K562 (cell line): ENCODE measurements around the gene TREH. TPM values are rescaled to one million over a fixed set of nuclear protein-coding genes. Genes with fewer than 3 reads are reported as not detected.

ENCODE experiments used
- ATAC-seq: fragments of 200-7000 bp; cut with Tn5 transposase; 3 replicates; pipeline ENCODE4 v1.9.1; 2020; ENCODE audit warnings: moderate library complexity
- Bru-seq: library from RNA; stranded (reverse); fragments of 400-500 nt; gene quantifications from one replicate; lab custom pipeline; 2021; lab: Mats Ljungman, UMichigan
- BruChase-seq, 2 experiments: library from RNA; stranded (reverse); fragments of 400-500 nt; gene quantifications; one replicate each; lab custom pipeline; 2021; lab: Mats Ljungman, UMichigan
- BruUV-seq: library from RNA; stranded (reverse); fragments of 400-500 nt; replicated peaks from 2 replicates; lab custom pipeline; 2021; lab: Mats Ljungman, UMichigan
- CTCF ChIA-PET: fragments of 300-600 bp; formaldehyde crosslinking; extraction: SDS; loops from one replicate; lab custom pipeline; 2021; ENCODE audit warnings: low intra/inter-chr PET ratio; lab: Yijun Ruan, JAX
- POLR2A ChIA-PET: fragments of 300-600, 350-650 bp; sonication (Branson Sonifier 250); formaldehyde crosslinking; extraction: SDS; loops from one replicate; lab custom pipeline; 2021; ENCODE audit warnings: antibody characterized with exemption, inconsistent platforms; lab: Yijun Ruan, JAX
- DNase-seq, 4 experiments: peaks; one replicate each; pipeline versions ENCODE4 v3.0.0 to v3.0.0-alpha.2; 2011 to 2018; ENCODE audit warnings: low spot score in 3 of 4, mixed read lengths in 3 of 4; ENCODE audit errors: extremely low read depth in 1 of 4
- FAIRE-seq: peaks from 2 replicates; lab custom pipeline; 2011; peaks lifted over from hg19 to GRCh38; lab: Jason Lieb, UNC
- H2AFZ ChIP-seq: 2 replicates; pipeline ENCODE4 v1.6.0; 2011; ENCODE audit warnings: low read depth, low read length, control low read depth, inconsistent platforms
- H3K27ac ChIP-seq: fragments of 200-600 bp; 3 replicates; pipeline ENCODE4 v1.8.0; 2011; ENCODE audit warnings: low read depth, mild to moderate bottlenecking, control low read depth, inconsistent platforms, low read length, moderate library complexity, mixed read lengths; ENCODE audit errors: extremely low read depth
- H3K27me3 ChIP-seq, 2 experiments: fragments of 300-600 bp in 1 of 2; 2 replicates in 1 of 2; 3 replicates in 1 of 2; pipeline versions ENCODE4 v1.6.0 to v1.8.0; 2011; ENCODE audit warnings: inconsistent platforms in 2 of 2, low read length in 2 of 2, mild to moderate bottlenecking in 1 of 2, mixed read lengths in 1 of 2, moderate library complexity in 1 of 2; ENCODE audit not compliant: control insufficient read depth in 2 of 2, insufficient read depth in 2 of 2
- H3K36me3 ChIP-seq: fragments of 300-600 bp; 3 replicates; pipeline ENCODE4 v1.8.0; 2011; ENCODE audit warnings: mild to moderate bottlenecking, low read length, inconsistent platforms; ENCODE audit not compliant: control insufficient read depth, insufficient read depth
- H3K4me1 ChIP-seq, 2 experiments: fragments of 200-600 bp in 1 of 2; replicated peaks in 1 of 2; 2 replicates in 1 of 2; 3 replicates in 1 of 2; pipeline versions ENCODE4 v1.5.1 to v1.8.0; 2011; ENCODE audit warnings: inconsistent platforms in 2 of 2, low read length in 2 of 2, mild to moderate bottlenecking in 1 of 2, mixed read lengths in 1 of 2, moderate library complexity in 1 of 2; ENCODE audit not compliant: control insufficient read depth in 2 of 2, insufficient read depth in 2 of 2
- H3K4me2 ChIP-seq: 2 replicates; pipeline ENCODE4 v1.6.1; 2011; ENCODE audit warnings: low read length, control low read depth, inconsistent platforms, mixed read lengths; ENCODE audit not compliant: insufficient read depth
- H3K4me3 ChIP-seq: fragments of 200-600 bp; sonication (generic), shearing (Covaris generic); 2 replicates; pipeline ENCODE4 v1.5.1; 2016; ENCODE audit warnings: control low read depth, inconsistent platforms
- H3K79me2 ChIP-seq: fragments of 200-600 bp; 3 replicates; pipeline ENCODE4 v1.8.0; 2011; ENCODE audit warnings: low read length, inconsistent platforms; ENCODE audit not compliant: control insufficient read depth, insufficient read depth
- H3K9ac ChIP-seq, 2 experiments: 2 replicates each; pipeline versions ENCODE4 v1.6.0 to v1.6.1; 2011; ENCODE audit warnings: low read depth in 2 of 2, low read length in 2 of 2, control low read depth in 1 of 2, inconsistent platforms in 1 of 2, mild to moderate bottlenecking in 1 of 2, mixed read lengths in 1 of 2; ENCODE audit not compliant: insufficient read depth in 1 of 2
- H3K9me1 ChIP-seq: one replicate; pipeline ENCODE4 v1.6.0; 2011; ENCODE audit warnings: inconsistent platforms, mild to moderate bottlenecking, low read length, moderate library complexity; ENCODE audit not compliant: control insufficient read depth, insufficient read depth
- H3K9me3 ChIP-seq: replicated peaks from 2 replicates; pipeline ENCODE4 v1.5.1; 2011; ENCODE audit warnings: low read depth, low read length, inconsistent platforms; ENCODE audit not compliant: control insufficient read depth, insufficient read depth
- H4K20me1 ChIP-seq: replicated peaks from 2 replicates; pipeline ENCODE4 v1.6.1; 2011; ENCODE audit warnings: low read length, inconsistent platforms, mixed read lengths; ENCODE audit not compliant: control insufficient read depth, insufficient read depth
- CTCFL ChIP-seq: IDR thresholded peaks from 2 replicates; pipeline ENCODE4 v1.6.1; 2011; ENCODE audit warnings: borderline replicate concordance, low read depth, mild to moderate bottlenecking, moderate library complexity, low read length; ENCODE audit not compliant: insufficient read depth, poor library complexity, severe bottlenecking
- FOXJ3 ChIP-seq: sonication (generic); formaldehyde crosslinking; IDR thresholded peaks from 2 replicates; pipeline ENCODE4 v1.4.0; 2020; ENCODE audit warnings: mild to moderate bottlenecking, missing genetic modification reagents
- RHOXF2B ChIP-seq: fragments of 250-450 bp; sonication (Bioruptor Pico); conservative IDR thresholded peaks from 2 replicates; pipeline ENCODE4 v1.5.1; 2021
- WGBS: fragments of 100-300 bp; shearing (Covaris generic); methylation state at CpG from one replicate; pipeline ENCODE4 v1.1.6; 2016; ENCODE audit warnings: low coverage, mixed read lengths; ENCODE audit not compliant: insufficient coverage; ENCODE audit errors: missing lambda C conversion rate; 5-methylcytosine and 5-hydroxymethylcytosine counted together
- in situ Hi-C: fragments of 300-500 bp; cut with MboI; formaldehyde crosslinking; loops from 4 replicates; pipeline ENCODE4 v1.15.0; 2018; ENCODE audit warnings: inconsistent platforms, mixed read lengths
- intact Hi-C: fragments of 100-400 bp; cut with micrococcal nuclease; formaldehyde crosslinking; loops from 2 replicates; pipeline ENCODE4 v1.14.2; 2022
- long read RNA-seq, 3 experiments: library from polyadenylated mRNA in 2 of 3; library from RNA in 1 of 3; unstranded in 2 of 3; stranded (forward) in 1 of 3; transcript quantifications; one replicate each; pipeline ENCODE4 v2.0.0, GENCODE V29; 2019 to 2022
- polyA minus RNA-seq, 3 experiments: library from RNA; depleted of rRNA, polyadenylated mRNA; stranded (reverse); fragments of >200 nt; gene quantifications; 2 replicates each; pipeline ENCODE4 v1.2.3, GENCODE V29; 2011
- polyA plus RNA-seq, 8 experiments: library from polyadenylated mRNA; depleted of rRNA in 4 of 8; stranded (reverse) in 5 of 8; unstranded in 3 of 8; fragments of >200 nt; fragmentation: Nextera tagmentation in 2 of 8; fragmentation: Illumina TruSeq in 1 of 8; extraction: Ambion mirVana in 2 of 8; extraction: Trizol in 1 of 8; gene quantifications; 2 replicates each; pipeline versions ENCODE4 v1.2.1 to v1.2.3, GENCODE V29; 2011 to 2014; ENCODE audit warnings: inconsistent platforms in 1 of 8, missing spikeins in 1 of 8
- total RNA-seq, 7 experiments: library from RNA; depleted of rRNA in 6 of 7; stranded (reverse); fragments of >200 nt in 6 of 7; fragmentation: Illumina TruSeq in 2 of 7; extraction: Trizol in 2 of 7; gene quantifications; 2 replicates each; pipeline versions ENCODE4 v1.2.1 to v1.2.3, GENCODE V29; 2011 to 2021; ENCODE audit warnings: low replicate concordance in 1 of 7

The TREH gene
- not detected in 2 replicates for total RNA-seq (2011; cell fraction: chromatin; rRNA removed; ENCODE audit: low replicate concordance)
- not detected in 2 replicates for total RNA-seq (2011; cell fraction: nucleolus; rRNA removed)
- total RNA-seq (2011; cell fraction: nucleoplasm; rRNA removed): not detected in 2 replicates
- total RNA-seq (2014; rRNA removed): not detected in 2 replicates
- not detected in 2 replicates for total RNA-seq (2014; rRNA removed; fragmentation: Illumina TruSeq; extraction: Trizol)
- total RNA-seq (2015; rRNA removed; fragmentation: Illumina TruSeq; extraction: Trizol): not detected in 2 replicates
- total RNA-seq (2021): not detected in 2 replicates
- not detected in 2 replicates for polyA plus RNA-seq (2011; rRNA removed)
- polyA plus RNA-seq (2011; cell fraction: cytosol; rRNA removed): not detected in 2 replicates
- polyA plus RNA-seq (2011; cell fraction: nucleus; rRNA removed): not detected in 2 replicates
- polyA plus RNA-seq (2012): 0.11 TPM in 1 of 2 replicates, not detected in the other
- not detected in 2 replicates for polyA plus RNA-seq (2014; fragmentation: Illumina TruSeq; extraction: Trizol)
- under 1 TPM; 0.11 to 0.20 TPM for polyA plus RNA-seq (2014; fragmentation: Nextera tagmentation; extraction: Ambion mirVana)
- 0.09 TPM in 1 of 2 replicates, not detected in the other for polyA plus RNA-seq (2014; rRNA removed)
- polyA minus RNA-seq (2011; rRNA and poly(A)+ RNA removed): not detected in 2 replicates
- not detected in 2 replicates for polyA minus RNA-seq (2011; cell fraction: cytosol; rRNA and poly(A)+ RNA removed)
- not detected in 2 replicates for polyA minus RNA-seq (2011; cell fraction: nucleus; rRNA and poly(A)+ RNA removed)
- percentile 5 among the genes with signal in this experiment for Bru-seq, nascent RNA
- BruChase-seq, experiment 1, labeled RNA remaining after a 2-hour chase: percentile 8 among the genes with signal in this experiment
- BruChase-seq, experiment 2, labeled RNA remaining after a 6-hour chase: percentile 8 among the genes with signal in this experiment
- long read RNA-seq, experiment 1: 0 reads
- long read RNA-seq, experiment 2: 0 reads
- long read RNA-seq, experiment 3: 0 reads

- 0 out of 5 replicates have a peak, but pooled peaks cover 0 to 4% of the 10 kb centered on the region in 2 experiments for H3K27me3 ChIP-seq
- H2AFZ ChIP-seq: peak within 1 kb of the TSS; percentile 89
- DNase-seq (no peak), FAIRE-seq (no peak), ATAC-seq (peak; percentile 13; the same call in 2 of the 3 replicates)
- in situ Hi-C loops: no loop called here
- ChIA-PET POLR2A (interaction anchor here (0.8 to 1.8 kb wide), 2 partner anchors 9 to 17 kb away, joined by 3 to 5 read pairs; no protein-coding TSS in a partner anchor), CTCF (no interaction called here)
- peak within 1 kb of the TSS; percentile 61 for H3K4me2 ChIP-seq
- no peaks in the 10 kb centered on the region for H4K20me1 ChIP-seq
- H3K4me1 ChIP-seq: peaks cover 3 to 10% of the 10 kb centered on the region in 2 experiments; a peak in 3 of 5 replicates
- no peaks in the 10 kb centered on the region for H3K9me3 ChIP-seq
- TF ChIP-seq FOXJ3 (CRISPR knock-in tag) (no peak), CTCFL (no peak), RHOXF2B (CRISPR knock-in tag) (no peak)
- no peaks in the 10 kb centered on the region for H3K9me1 ChIP-seq
- H3K4me3 ChIP-seq: no peak within 1 kb of the TSS
- intact Hi-C loops: no loop called here
- H3K27ac ChIP-seq: no peak within 1 kb of the TSS
- H3K36me3 ChIP-seq: no peaks in the 10 kb centered on the region
- WGBS: 36% methylated on average over 4 of the region's 5 CpGs
- no peaks in the 10 kb centered on the region for H3K79me2 ChIP-seq
- no TSS peak for BruUV-seq
- H3K9ac ChIP-seq: peak within 1 kb of the TSS in 1 of 2 experiments; percentile 78; a peak in 2 of 4 replicates
Measured at GRCh38 chr11:118679483-118679882, at the start of gene TREH. Gene TREH (minus strand): TSS chr11:118679650. CDS start chr11:118679627, 23 bp downstream.
